Epithelial cell of proximal tubule (primary cell): ENCODE results near the gene WSCD1. TPM values are rescaled to one million over a fixed set of nuclear protein-coding genes. Genes with fewer than 3 reads are reported as not detected.

Experiments used
- DNase-seq: peaks from one replicate; pipeline ENCODE4 v3.0.0-alpha.2; 2011; ENCODE audit warnings: low read depth
- H3K4me3 ChIP-seq: 2 replicates; pipeline ENCODE4 v1.5.1; 2011; ENCODE audit warnings: low read depth, mild to moderate bottlenecking, low read length
- total RNA-seq: library from RNA; depleted of rRNA; stranded (reverse); fragments of >200 nt; gene quantifications from 2 replicates; pipeline ENCODE4 v1.2.3, GENCODE V29; 2015
- TF ChIP-seq, protein P1 (sequence below): conservative IDR thresholded peaks from 2 replicates; pipeline ENCODE4 v1.5.1; 2012; ENCODE audit warnings: low read depth, mild to moderate bottlenecking, low read length

The WSCD1 gene
- total RNA-seq, 1 donor from 2014 or later = 55.6 TPM

- TF ChIP-seq, protein P1, sequence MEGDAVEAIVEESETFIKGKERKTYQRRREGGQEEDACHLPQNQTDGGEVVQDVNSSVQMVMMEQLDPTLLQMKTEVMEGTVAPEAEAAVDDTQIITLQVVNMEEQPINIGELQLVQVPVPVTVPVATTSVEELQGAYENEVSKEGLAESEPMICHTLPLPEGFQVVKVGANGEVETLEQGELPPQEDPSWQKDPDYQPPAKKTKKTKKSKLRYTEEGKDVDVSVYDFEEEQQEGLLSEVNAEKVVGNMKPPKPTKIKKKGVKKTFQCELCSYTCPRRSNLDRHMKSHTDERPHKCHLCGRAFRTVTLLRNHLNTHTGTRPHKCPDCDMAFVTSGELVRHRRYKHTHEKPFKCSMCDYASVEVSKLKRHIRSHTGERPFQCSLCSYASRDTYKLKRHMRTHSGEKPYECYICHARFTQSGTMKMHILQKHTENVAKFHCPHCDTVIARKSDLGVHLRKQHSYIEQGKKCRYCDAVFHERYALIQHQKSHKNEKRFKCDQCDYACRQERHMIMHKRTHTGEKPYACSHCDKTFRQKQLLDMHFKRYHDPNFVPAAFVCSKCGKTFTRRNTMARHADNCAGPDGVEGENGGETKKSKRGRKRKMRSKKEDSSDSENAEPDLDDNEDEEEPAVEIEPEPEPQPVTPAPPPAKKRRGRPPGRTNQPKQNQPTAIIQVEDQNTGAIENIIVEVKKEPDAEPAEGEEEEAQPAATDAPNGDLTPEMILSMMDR = no peak
- H3K4me3 ChIP-seq = no peak overlapping the region
- DNase-seq = no peak
These were observed 87.5 kb downstream of the WSCD1 start for GRCh38 chr17:6157716-6158115.

GRCh38 chr17:6159541-6160231 lies 89.5 kb downstream of the WSCD1 start:
- DNase-seq = no peak
- TF ChIP-seq, protein P1 = no peak
- no peak overlapping the region for H3K4me3 ChIP-seq

GRCh38 chr17:6160232-6160555 lies 90.0 kb downstream of the WSCD1 start:
- TF ChIP-seq, protein P1 = no peak
- DNase-seq = no peak
- no peak overlapping the region for H3K4me3 ChIP-seq

- TF ChIP-seq, protein P1 = no peak
- H3K4me3 ChIP-seq = no peak overlapping the region
- DNase-seq = no peak
These were observed 91.0 kb downstream of the WSCD1 start for GRCh38 chr17:6160911-6161855.

GRCh38 chr17:6162216-6162615 lies 92.0 kb downstream of the WSCD1 start:
- no peak overlapping the region for H3K4me3 ChIP-seq
- no peak for DNase-seq
- TF ChIP-seq, protein P1 = no peak

DNA sequence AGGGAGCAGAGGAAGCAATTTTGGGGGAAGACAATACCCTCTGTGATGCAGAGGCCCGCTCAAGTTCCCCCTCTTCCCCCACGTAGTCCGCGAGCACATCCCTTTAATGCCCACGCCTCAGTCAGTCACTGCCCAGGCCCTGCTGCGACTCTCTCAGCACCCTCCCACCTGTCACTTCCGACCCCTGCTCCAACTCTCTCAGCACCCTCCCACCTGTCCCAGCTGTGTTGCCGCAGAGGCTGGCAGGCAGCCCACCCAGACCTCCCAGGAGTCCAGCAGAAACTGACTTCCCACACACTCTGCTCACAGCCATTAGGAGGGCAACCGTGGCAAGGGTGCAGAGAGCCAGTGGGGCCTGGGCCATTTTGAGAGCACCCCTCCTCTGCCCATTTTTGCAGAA lies 92.7 kb downstream of the WSCD1 start:
- DNase-seq = no peak
- TF ChIP-seq, protein P1 = no peak
- no peak overlapping the region for H3K4me3 ChIP-seq
